Aorta (tissue), 5 donors: Measurements from ENCODE around the gene HINT2. TPM values are rescaled to one million over a fixed set of nuclear protein-coding genes. Genes with fewer than 3 reads are reported as not detected.

Experiments used
- ATAC-seq: fragments of 200-7000 bp; cut with Tn5 transposase; one replicate; pipeline ENCODE4 v1.9.1; 2022; ENCODE audit warnings: moderate library complexity; ENCODE audit not compliant: low FRiP score
- DNase-seq, 2 donors: peaks; one replicate each; pipeline ENCODE4 v3.0.0-alpha.2; 2020
- H3K27ac ChIP-seq, 2 donors: one replicate each; pipeline ENCODE4 v1.5.1; 2013; ENCODE audit warnings: low read length in 2 of 2, mild to moderate bottlenecking in 2 of 2, moderate library complexity in 2 of 2, control low read depth in 1 of 2, inconsistent platforms in 1 of 2, low read depth in 1 of 2
- H3K27me3 ChIP-seq, 2 donors: one replicate each; pipeline ENCODE4 v1.6.1; 2013; ENCODE audit warnings: control low read depth in 1 of 2, low read length in 1 of 2, mild to moderate bottlenecking in 1 of 2, moderate library complexity in 1 of 2; ENCODE audit not compliant: insufficient read depth in 2 of 2, control insufficient read depth in 1 of 2
- H3K36me3 ChIP-seq, 2 donors: one replicate each; pipeline ENCODE4 v1.6.1; 2013; ENCODE audit warnings: control low read depth in 1 of 2, low read length in 1 of 2, mild to moderate bottlenecking in 1 of 2; ENCODE audit not compliant: insufficient read depth in 2 of 2, control insufficient read depth in 1 of 2
- H3K4me1 ChIP-seq, 2 donors: one replicate each; pipeline ENCODE4 v1.6.1; 2013; ENCODE audit warnings: low read length in 2 of 2, control low read depth in 1 of 2, mild to moderate bottlenecking in 1 of 2, moderate library complexity in 1 of 2; ENCODE audit not compliant: insufficient read depth in 2 of 2, control insufficient read depth in 1 of 2
- H3K4me3 ChIP-seq, 2 donors: one replicate each; pipeline ENCODE4 v1.5.1; 2013; ENCODE audit warnings: low read length in 2 of 2, control low read depth in 1 of 2, mild to moderate bottlenecking in 1 of 2
- H3K9me3 ChIP-seq: one replicate; pipeline ENCODE4 v1.6.1; 2013; ENCODE audit warnings: mild to moderate bottlenecking, low read length; ENCODE audit not compliant: control insufficient read depth
- whole genome bisulfite sequencing, 2 donors: extraction: QIAGEN DNeasy Blood & Tissue Kit; methylation state at CpG; one replicate each; pipeline ENCODE4 v1.1.7; 2013; 5-methylcytosine and 5-hydroxymethylcytosine counted together
- intact Hi-C, 2 donors: fragments of 100-400 bp; cut with DNase I; formaldehyde crosslinking; loops; one replicate each; pipeline versions ENCODE4 v1.14.2 to v1.15.0; 2022
- polyA plus RNA-seq, 2 donors: library from polyadenylated mRNA; stranded (reverse); fragments of 200-250 nt; gene quantifications; one replicate each; pipeline ENCODE4 v1.2.3, GENCODE V29; 2013
- total RNA-seq, 2 donors: library from RNA; stranded (reverse); fragmentation: NEBNext Ultra II Directional; extraction: Animal tissue kit (Norgen Biotek cat#: 25700); gene quantifications; one replicate each; pipeline ENCODE4 v1.2.1, GENCODE V29; 2021
- donor health status: healthy with polysubstance abuse.
- donor health status: Bipolar disorder and iron deficiency.
- donor health status: DM: no; HTN: no; CAD: no.
- donor health status: DM: no; HTN: no; CAD: no.
- donor health status: DM: yes; HTN: yes; CAD: no.

The HINT2 gene
- total and polyA plus RNA-seq, 4 donors = 21.3 to 61.5 (median 30.4) TPM

- Histone ChIP-seq H3K27ac (no peak overlapping the region), H3K36me3 (peaks cover 0 to 3% of the 10 kb centered on the region in 2 donors), H3K9me3 (no peaks in the 10 kb centered on the region), H3K4me3 (no peak overlapping the region), H3K27me3 (no peaks in the 10 kb centered on the region), H3K4me1 (no peaks in the 10 kb centered on the region)
- intact Hi-C loops = no loop called here
- DNase-seq (no peak), ATAC-seq (no peak)
- 91 to 94% methylated on average over 7 of the region's 7 CpGs for WGBS, 2 donors
Observed at GRCh38 chr9:35810122-35810521, 4.7 kb downstream of the HINT2 start.

GRCh38 chr9:35808433-35808832 is 6.4 kb downstream of the HINT2 start:
- WGBS, 2 donors = 89% methylated on average over 9 of the region's 9 CpGs
- no peak overlapping the region for H3K4me3 ChIP-seq
- intact Hi-C loops = no loop called here
- H3K27ac ChIP-seq = no peak overlapping the region
- ATAC-seq (no peak), DNase-seq (no peak)
- H3K4me1 ChIP-seq = no peaks in the 10 kb centered on the region
- no peaks in the 10 kb centered on the region for H3K27me3 ChIP-seq
- no peaks in the 10 kb centered on the region for H3K9me3 ChIP-seq
- peaks cover 0 to 3% of the 10 kb centered on the region in 2 donors for H3K36me3 ChIP-seq

- intact Hi-C loops = no loop called here
- Histone ChIP-seq H3K36me3 (peaks cover 2 to 3% of the 10 kb centered on the region in 2 donors), H3K27ac (no peak overlapping the region), H3K9me3 (no peaks in the 10 kb centered on the region), H3K4me3 (no peak overlapping the region), H3K27me3 (no peaks in the 10 kb centered on the region), H3K4me1 (no peaks in the 10 kb centered on the region)
- WGBS, 2 donors = 95 to 98% methylated on average over 8 of the region's 8 CpGs
- DNase-seq = no peak
- ATAC-seq = no peak
Observed at GRCh38 chr9:35806101-35806500, 8.7 kb downstream of the HINT2 start.

- H3K4me3 ChIP-seq = no peak overlapping the region
- ATAC-seq (no peak), DNase-seq (no peak)
- no peaks in the 10 kb centered on the region for H3K9me3 ChIP-seq
- intact Hi-C loops = no loop called here
- no peaks in the 10 kb centered on the region for H3K4me1 ChIP-seq
- peaks cover 2 to 10% of the 10 kb centered on the region in 2 donors for H3K36me3 ChIP-seq
- H3K27ac ChIP-seq = no peak overlapping the region
- 90 to 92% methylated on average over 13 of the region's 13 CpGs for WGBS, 2 donors
- H3K27me3 ChIP-seq = no peaks in the 10 kb centered on the region
Observed at GRCh38 chr9:35801328-35802128, 13.3 kb downstream of the HINT2 start.

GRCh38 chr9:35800530-35800929 is 14.3 kb downstream of the HINT2 start:
- 85 to 88% methylated on average over 7 of the region's 7 CpGs for WGBS, 2 donors

GRCh38 chr9:35798658-35799374 is 16.0 kb downstream of the HINT2 start:
- H3K27ac ChIP-seq = peak overlapping the region in 1 of 2 donors; percentile 30
- H3K4me3 ChIP-seq = no peak overlapping the region
- intact Hi-C loops = loop anchor here in 1 of 2 donors (10.0 kb wide), 1 partner anchor 226 kb away; no protein-coding TSS in a partner anchor
- peaks cover 2 to 7% of the 10 kb centered on the region in 2 donors for H3K36me3 ChIP-seq
- ATAC-seq (no peak), DNase-seq (no peak)
- no peaks in the 10 kb centered on the region for H3K9me3 ChIP-seq
- H3K4me1 ChIP-seq = no peaks in the 10 kb centered on the region
- 86 to 90% methylated on average over 4 of the region's 4 CpGs for WGBS, 2 donors
- H3K27me3 ChIP-seq = no peaks in the 10 kb centered on the region

More at GRCh38 chr9:35800530-35800929, 14.3 kb downstream of the HINT2 start:
- H3K9me3 ChIP-seq = no peaks in the 10 kb centered on the region
- DNase-seq (no peak), ATAC-seq (no peak)
- H3K4me3 ChIP-seq = no peak overlapping the region
- H3K36me3 ChIP-seq = peaks cover 2 to 7% of the 10 kb centered on the region in 2 donors
- H3K27me3 ChIP-seq = no peaks in the 10 kb centered on the region
- H3K4me1 ChIP-seq = no peaks in the 10 kb centered on the region
- intact Hi-C loops = no loop called here
- H3K27ac ChIP-seq = no peak overlapping the region

GRCh38 chr9:35797311-35798109 is 17.3 kb downstream of the HINT2 start:
- no peaks in the 10 kb centered on the region for H3K4me1 ChIP-seq
- WGBS, 2 donors = 64 to 68% methylated on average over 6 of the region's 6 CpGs
- H3K9me3 ChIP-seq = no peaks in the 10 kb centered on the region
- intact Hi-C loops = loop anchor here in 1 of 2 donors (10.0 kb wide), 1 partner anchor 227 kb away; no protein-coding TSS in a partner anchor
- H3K27ac ChIP-seq = no peak overlapping the region
- DNase-seq (no peak), ATAC-seq (no peak)
- H3K36me3 ChIP-seq = peaks cover 1 to 7% of the 10 kb centered on the region in 2 donors
- no peaks in the 10 kb centered on the region for H3K27me3 ChIP-seq
- H3K4me3 ChIP-seq = no peak overlapping the region

GRCh38 chr9:35795695-35796094 is 19.1 kb downstream of the HINT2 start:
- H3K4me3 ChIP-seq = no peak overlapping the region
- no peak for DNase-seq
- ATAC-seq = no peak
- no peaks in the 10 kb centered on the region for H3K27me3 ChIP-seq
- H3K9me3 ChIP-seq = no peaks in the 10 kb centered on the region
- intact Hi-C loops = loop anchor here in 1 of 2 donors (10.0 kb wide), 1 partner anchor 229 kb away; no protein-coding TSS in a partner anchor
- H3K27ac ChIP-seq = no peak overlapping the region
- H3K36me3 ChIP-seq = peaks cover 0 to 6% of the 10 kb centered on the region in 2 donors
- H3K4me1 ChIP-seq = no peaks in the 10 kb centered on the region
